Activated CD8-positive, alpha-beta memory T cell treated with anti-CD3 and anti-CD28 coated beads for 36 hours (primary cell): ENCODE results near the gene UBXN11. TPM values are rescaled to one million over a fixed set of nuclear protein-coding genes. Genes with fewer than 3 reads are reported as not detected.

Experiments
- CTCF ChIA-PET: fragments of 350-600 bp; sonication (Branson Sonifier 250); formaldehyde crosslinking; loops from one replicate; lab custom pipeline; 2021; ENCODE audit warnings: antibody characterized with exemption; lab: Charles Lee
- POLR2A ChIA-PET: fragments of 350-600 bp; sonication (Branson Sonifier 250); formaldehyde crosslinking; loops from one replicate; lab custom pipeline; 2021; ENCODE audit warnings: antibody characterized with exemption; lab: Charles Lee
- total RNA-seq, 2 experiments: library from RNA; stranded (reverse); gene quantifications; one replicate each; pipeline ENCODE4 v1.2.3, GENCODE V29; 2021

UBXN11 gene
- total RNA-seq, 2 experiments from 2014 or later: 27.6 to 27.8 TPM

DNA sequence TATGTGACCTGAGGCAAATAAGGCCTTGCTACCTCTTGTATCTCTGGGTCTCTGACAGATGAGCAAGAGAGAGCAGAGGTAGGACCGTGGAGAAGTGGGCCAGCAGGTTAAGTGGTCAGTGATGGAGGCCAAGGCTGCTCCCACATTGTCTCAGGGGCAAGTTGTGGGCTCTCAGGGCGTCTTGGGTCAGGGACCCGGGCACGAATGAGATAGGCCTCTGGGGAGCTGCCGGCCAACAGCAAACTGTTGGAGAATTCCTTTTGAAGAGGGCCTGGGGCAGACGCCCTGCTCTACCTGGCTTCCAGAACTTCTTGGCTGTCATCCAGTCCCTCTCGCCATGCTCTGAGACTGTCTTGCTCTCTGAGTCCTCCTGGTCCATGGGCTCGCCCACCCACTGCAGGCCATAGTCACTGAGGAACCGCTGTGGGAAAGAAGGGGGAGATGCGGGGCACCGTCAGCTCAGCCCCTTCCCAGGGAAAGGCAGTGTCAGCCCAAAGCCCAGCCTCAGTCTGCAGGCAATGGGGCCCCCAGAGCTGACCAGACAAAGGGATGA is 12.4 kb downstream of the UBXN11 start:
- ChIA-PET POLR2A (no interaction called here), CTCF (no interaction called here)

DNA sequence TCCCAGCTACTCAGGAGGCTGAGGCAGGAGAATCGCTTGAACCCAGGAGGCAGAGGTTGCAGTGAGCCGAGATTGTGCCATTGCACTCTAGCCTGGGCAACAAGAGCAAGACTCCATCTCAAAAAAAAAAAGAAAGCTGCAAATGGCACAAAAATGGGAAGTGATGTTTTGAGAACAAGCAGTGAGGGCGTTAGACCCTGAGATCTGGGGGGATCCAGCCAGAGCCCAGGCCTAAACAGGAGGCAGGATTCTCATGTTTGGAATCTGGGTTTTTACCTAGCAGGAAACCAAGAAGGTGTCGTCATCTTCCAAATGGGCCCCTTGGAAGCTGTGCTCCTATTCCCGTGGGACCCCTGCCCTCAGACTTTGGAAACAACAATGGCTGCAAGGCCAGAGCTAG is 13.7 kb downstream of the UBXN11 start:
- CTCF ChIA-PET: interaction anchor here (0.6 to 1.6 kb wide), 2 partner anchors 24 to 427 kb away, joined by 3 to 6 read pairs; no protein-coding TSS in a partner anchor
- POLR2A ChIA-PET: interaction anchor here (0.6 kb wide), 1 partner anchor 29 kb away, joined by 4 read pairs; no protein-coding TSS in a partner anchor

DNA sequence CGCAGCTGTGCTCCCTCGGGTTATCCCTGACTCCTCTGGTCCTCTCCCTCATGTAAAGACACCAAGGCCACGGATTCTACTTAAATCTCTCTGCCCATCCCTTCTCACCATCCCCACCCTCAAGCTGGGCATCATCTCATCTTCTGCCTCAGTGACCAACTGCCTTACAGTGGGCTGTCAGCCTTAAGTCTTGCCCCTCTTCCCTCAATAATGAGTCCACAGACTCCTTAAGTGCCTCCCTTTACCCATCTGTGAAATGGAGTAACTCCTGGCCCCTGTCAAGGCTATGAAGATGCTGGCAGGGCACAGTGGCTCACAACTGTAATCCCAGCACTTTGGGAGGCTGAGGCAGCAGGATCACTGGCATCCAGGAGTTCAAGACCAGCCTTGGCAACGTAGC is 14.5 kb downstream of the UBXN11 start:
- POLR2A ChIA-PET: no interaction called here

GRCh38 chr1:26291433-26291832 is 15.0 kb downstream of the UBXN11 start:
- ChIA-PET POLR2A (interaction anchor here (1.5 kb wide), 1 partner anchor 11 kb away, joined by 3 read pairs; no protein-coding TSS in a partner anchor), CTCF (interaction anchor here (1.0 to 9.0 kb wide), 3 partner anchors 10 to 57 kb away, joined by 3 to 141 read pairs (median 5); partner anchors contain the start of gene CD52)

More for the DNA sequence above, 14.5 kb downstream of the UBXN11 start:
- CTCF ChIA-PET: interaction anchor here (1.6 kb wide), 1 partner anchor 25 kb away, joined by 6 read pairs; no protein-coding TSS in a partner anchor

DNA sequence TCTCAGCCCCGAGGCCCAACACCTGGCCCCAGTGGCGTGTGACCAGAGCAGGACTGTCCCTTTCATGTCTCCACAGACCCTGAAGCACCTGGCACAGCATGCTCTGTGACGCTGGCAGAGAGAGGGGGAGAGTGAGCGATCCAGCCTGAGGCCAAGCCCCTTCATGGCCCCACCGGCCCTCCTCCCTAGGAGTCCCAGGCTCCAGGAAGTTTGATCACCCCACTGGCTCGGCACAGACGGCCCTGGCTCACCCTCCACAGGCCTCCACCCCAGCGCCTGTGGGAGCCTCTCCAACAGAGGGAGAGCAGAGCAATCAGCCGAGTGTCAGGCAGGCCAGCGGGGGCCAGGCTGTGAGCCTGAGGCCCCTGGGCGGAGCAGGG is 15.6 kb downstream of the UBXN11 start:
- POLR2A ChIA-PET: interaction anchor here (1.2 to 1.5 kb wide), 2 partner anchors 11 to 27 kb away, joined by 3 to 5 read pairs; partner anchors contain the start of gene CD52
- CTCF ChIA-PET: interaction anchor here (0.8 to 9.0 kb wide), 5 partner anchors 10 to 56 kb away, joined by 3 to 141 read pairs (median 5); partner anchors contain the start of gene CD52

- POLR2A ChIA-PET: interaction anchor here (1.2 to 2.4 kb wide), 3 partner anchors 10 to 28 kb away, joined by 3 to 17 read pairs (median 5); partner anchors contain the start of genes CD52 and SH3BGRL3
- CTCF ChIA-PET: interaction anchor here (0.8 to 9.0 kb wide), 7 partner anchors 11 to 88 kb away, joined by 3 to 141 read pairs (median 7); partner anchors contain the start of genes CD52 and SH3BGRL3
Observed at GRCh38 chr1:26290122-26290881, 16.1 kb downstream of the UBXN11 start.

DNA sequence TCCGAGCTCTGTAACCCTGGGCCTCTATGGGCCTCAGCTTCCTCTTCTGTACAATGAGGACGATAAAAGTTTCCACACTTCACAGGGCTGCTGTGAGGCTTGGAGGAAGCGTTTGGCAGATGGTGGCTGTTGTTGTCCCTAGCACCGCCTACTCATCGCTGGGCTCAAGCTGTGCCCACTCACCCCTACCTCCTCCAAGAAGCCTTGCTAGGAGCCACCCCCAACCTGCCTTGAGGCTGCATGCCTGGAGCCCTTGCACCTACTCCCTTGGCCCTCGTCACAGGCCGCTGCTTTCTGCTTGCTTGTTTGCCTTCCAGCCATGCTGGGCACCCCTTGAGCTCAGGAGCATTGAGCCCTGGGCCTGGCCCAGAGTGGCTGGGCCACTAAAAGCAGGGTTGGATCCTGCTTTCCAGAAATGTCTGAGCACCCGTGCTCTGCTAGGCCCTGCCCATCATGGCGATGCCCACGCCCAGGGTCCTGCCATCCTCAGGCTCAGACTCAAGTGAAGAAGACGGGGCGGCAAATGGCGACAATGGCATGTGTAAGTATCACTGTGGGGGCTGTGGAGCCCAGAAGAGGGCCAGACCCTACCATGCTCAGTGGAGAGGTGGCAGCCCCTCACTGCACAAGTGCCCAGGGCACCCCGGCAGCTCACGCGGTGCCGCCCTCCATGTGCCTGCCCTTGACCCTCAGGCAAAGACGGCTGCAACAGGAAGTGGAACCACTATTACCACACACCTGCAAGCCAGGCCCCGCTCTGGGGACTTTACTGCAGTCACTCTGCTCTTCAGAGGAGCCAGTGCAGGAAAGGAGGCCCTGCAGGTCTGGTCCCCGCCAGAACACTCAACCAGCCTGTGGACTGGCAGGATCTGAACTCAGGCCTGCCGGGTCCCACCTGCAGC is 17.0 kb downstream of the UBXN11 start:
- ChIA-PET CTCF (interaction anchor here (0.6 to 9.0 kb wide), 17 partner anchors 9 to 211 kb away, joined by 3 to 141 read pairs (median 6); partner anchors contain the start of genes CD52, CEP85, SH3BGRL3 and ZNF593), POLR2A (interaction anchor here (0.5 to 5.8 kb wide), 6 partner anchors 9 to 33 kb away, joined by 4 to 57 read pairs (median 10); partner anchors contain the start of genes CD52, SH3BGRL3 and UBXN11)

GRCh38 chr1:26288311-26288941 is 18.0 kb downstream of the UBXN11 start:
- CTCF ChIA-PET: interaction anchor here (0.8 to 9.0 kb wide), 16 partner anchors 9 to 212 kb away, joined by 3 to 141 read pairs (median 6); partner anchors contain the start of genes CD52, CEP85, SH3BGRL3 and ZNF593
- POLR2A ChIA-PET: interaction anchor here (0.6 to 5.8 kb wide), 6 partner anchors 8 to 434 kb away, joined by 3 to 57 read pairs (median 10); partner anchors contain the start of genes CD52, SH3BGRL3 and UBXN11

DNA sequence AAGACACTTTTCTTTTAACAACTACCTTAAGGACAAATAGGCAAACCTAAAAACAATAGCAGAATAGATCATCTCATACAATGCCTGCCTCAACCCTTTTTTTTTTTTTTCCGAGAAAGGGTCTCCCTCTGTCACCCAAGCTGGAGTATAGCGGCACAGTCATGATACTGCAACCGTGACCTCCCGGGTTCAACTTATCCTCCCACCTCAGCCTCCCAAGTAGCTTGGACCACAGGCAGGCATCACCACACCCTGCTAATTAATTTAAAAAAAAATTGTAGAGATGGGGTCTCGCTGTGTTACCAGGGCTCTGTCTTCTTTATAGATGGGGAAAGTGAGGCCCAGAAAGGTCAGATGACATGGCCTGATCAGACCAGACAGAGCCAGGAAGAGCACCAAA is 18.6 kb downstream of the UBXN11 start:
- ChIA-PET CTCF (interaction anchor here (0.8 to 9.0 kb wide), 11 partner anchors 8 to 161 kb away, joined by 3 to 141 read pairs (median 8); partner anchors contain the start of genes CD52, CEP85 and SH3BGRL3), POLR2A (interaction anchor here (1.0 to 5.8 kb wide), 4 partner anchors 8 to 390 kb away, joined by 3 to 57 read pairs (median 18); partner anchors contain the start of genes CD52, SH3BGRL3 and UBXN11)

- ChIA-PET POLR2A (interaction anchor here (0.6 to 5.8 kb wide), 2 partner anchors 32 to 457 kb away, joined by 3 to 57 read pairs; partner anchors contain the start of gene CD52), CTCF (interaction anchor here (0.8 to 9.0 kb wide), 5 partner anchors 8 to 53 kb away, joined by 3 to 141 read pairs (median 18); partner anchors contain the start of genes CD52, CEP85 and SH3BGRL3)
Observed at GRCh38 chr1:26287033-26287711, 19.3 kb downstream of the UBXN11 start.

DNA sequence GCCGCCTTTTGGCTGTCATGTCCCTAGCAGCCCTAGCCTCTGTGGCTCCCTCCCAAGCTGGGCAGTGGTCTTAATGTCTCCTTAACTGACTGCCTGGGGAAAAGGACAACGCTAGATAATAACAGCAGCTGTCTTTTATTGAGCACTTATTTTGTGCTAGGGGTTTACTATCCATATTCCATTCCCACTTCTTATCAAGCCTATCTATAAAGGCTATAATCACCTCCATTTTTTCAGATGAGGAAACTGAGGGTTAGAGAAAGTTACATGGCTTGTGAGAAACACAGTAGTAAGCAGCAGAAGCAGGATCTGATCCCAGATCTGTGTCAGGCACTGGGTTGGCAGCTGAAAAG is 20.4 kb downstream of the UBXN11 start:
- CTCF ChIA-PET: interaction anchor here (0.5 to 9.0 kb wide), 7 partner anchors 10 to 130 kb away, joined by 3 to 141 read pairs (median 7); partner anchors contain the start of genes CD52, CEP85 and UBXN11
- POLR2A ChIA-PET: interaction anchor here (5.8 kb wide), 1 partner anchor 33 kb away, joined by 57 read pairs; the partner anchor contains the start of gene CD52

- ChIA-PET POLR2A (interaction anchor here (5.8 kb wide), 1 partner anchor 33 kb away, joined by 57 read pairs; the partner anchor contains the start of gene CD52), CTCF (interaction anchor here (1.0 to 9.0 kb wide), 13 partner anchors 9 to 132 kb away, joined by 3 to 141 read pairs (median 7); partner anchors contain the start of genes CD52, CEP85, UBXN11 and ZNF593)
Observed at GRCh38 chr1:26285366-26286063, 20.9 kb downstream of the UBXN11 start.

GRCh38 chr1:26284597-26285347 is 21.7 kb downstream of the UBXN11 start:
- CTCF ChIA-PET: interaction anchor here (0.5 to 9.0 kb wide), 15 partner anchors 9 to 1085 kb away, joined by 3 to 141 read pairs (median 6); partner anchors contain the start of genes CD52, CEP85, UBXN11 and ZNF593

GRCh38 chr1:26283871-26284596 is 22.4 kb downstream of the UBXN11 start:
- ChIA-PET POLR2A (interaction anchor here (0.9 to 5.8 kb wide), 2 partner anchors 8 to 35 kb away, joined by 3 to 57 read pairs; partner anchors contain the start of gene CD52), CTCF (interaction anchor here (0.5 to 9.0 kb wide), 13 partner anchors 8 to 1086 kb away, joined by 3 to 141 read pairs (median 7); partner anchors contain the start of genes CD52, CEP85, UBXN11 and ZNF593)

More at GRCh38 chr1:26284597-26285347, 21.7 kb downstream of the UBXN11 start:
- POLR2A ChIA-PET: interaction anchor here (0.6 to 5.8 kb wide), 4 partner anchors 8 to 1854 kb away, joined by 3 to 57 read pairs (median 4); partner anchors contain the start of gene CD52
